GM23338 (cell line): ENCODE results near the gene ATP9B.

Source experiments
- CREB1 ChIP-seq: fragments of 250-450 bp; sonication (Bioruptor Pico); IDR thresholded peaks from 2 replicates; pipeline ENCODE4 v1.5.0; 2020; ENCODE audit warnings: low read depth, mild to moderate bottlenecking, moderate library complexity
- CTCF ChIP-seq, 2 experiments: fragments of 200-600 bp in 1 of 2; sonication (generic) in 1 of 2; conservative IDR thresholded peaks; 2 replicates each; pipeline versions ENCODE4 v1.5.1 to v1.6.1; 2016 to 2017; ENCODE audit warnings: antibody characterized with exemption in 2 of 2, low read depth in 2 of 2, mild to moderate bottlenecking in 2 of 2, moderate library complexity in 1 of 2
- EZH2 ChIP-seq: fragments of 200-600 bp; sonication (generic); IDR thresholded peaks from one replicate; pipeline ENCODE4 v1.8.0; 2017; ENCODE audit warnings: antibody characterized with exemption, mild to moderate bottlenecking, low read depth; ENCODE audit not compliant: unreplicated experiment
- EZH2phosphoT487 ChIP-seq: fragments of 200-600 bp; sonication (generic); IDR thresholded peaks from one replicate; pipeline ENCODE4 v1.8.1; 2018; ENCODE audit warnings: antibody characterized with exemption; ENCODE audit not compliant: unreplicated experiment
- JUNB ChIP-seq: IDR thresholded peaks from one replicate; pipeline ENCODE4 v1.6.1; 2016; ENCODE audit warnings: antibody characterized with exemption; ENCODE audit not compliant: unreplicated experiment
- NANOG ChIP-seq: IDR thresholded peaks from 2 replicates; pipeline ENCODE4 v1.6.1; 2016; ENCODE audit warnings: antibody characterized with exemption, borderline replicate concordance
- POLR2AphosphoS5 ChIP-seq: IDR thresholded peaks from 2 replicates; pipeline ENCODE4 v1.6.1; 2016; ENCODE audit warnings: antibody characterized with exemption, low read depth
- REST ChIP-seq: IDR thresholded peaks from one replicate; pipeline ENCODE4 v1.6.1; 2018; ENCODE audit warnings: antibody characterized with exemption; ENCODE audit not compliant: unreplicated experiment
- STAT1 ChIP-seq: IDR thresholded peaks from one replicate; pipeline ENCODE4 v1.6.1; 2016; ENCODE audit warnings: antibody characterized with exemption; ENCODE audit not compliant: unreplicated experiment
- ZNF114 ChIP-seq: fragments of 250-450 bp; sonication (Bioruptor Pico); IDR thresholded peaks from 2 replicates; pipeline ENCODE4 v1.5.0; 2020; ENCODE audit warnings: mild to moderate bottlenecking, moderate library complexity
- ZNF331 ChIP-seq: fragments of 250-450 bp; sonication (Bioruptor Pico); IDR thresholded peaks from 2 replicates; pipeline ENCODE4 v1.5.0; 2020; ENCODE audit warnings: low read depth, mild to moderate bottlenecking, moderate library complexity
- ZNF462 ChIP-seq: fragments of 250-450 bp; sonication (Bioruptor Pico); IDR thresholded peaks from 2 replicates; pipeline ENCODE4 v1.5.0; 2020; ENCODE audit warnings: mild to moderate bottlenecking, moderate library complexity
- TF ChIP-seq, protein P1 (sequence below): IDR thresholded peaks from 2 replicates; pipeline ENCODE4 v1.6.1; 2016; ENCODE audit warnings: antibody characterized with exemption

GRCh38 chr18:79379251-79379905, 310.2 kb downstream of the ATP9B start:
- no peak for TF ChIP-seq REST
- no peak for TF ChIP-seq POLR2AphosphoS5
- TF ChIP-seq CTCF (conservative IDR thresholded peaks at IDR 0.05; ENCODE audit: low read depth in 2 of 2): no peak
- no peak for TF ChIP-seq EZH2
- TF ChIP-seq NANOG: no peak
- no peak for TF ChIP-seq EZH2phosphoT487
- TF ChIP-seq CREB1 (CRISPR knock-in tag): no peak
- TF ChIP-seq STAT1: no peak
- no peak for TF ChIP-seq ZNF331 (CRISPR knock-in tag)
- no peak for TF ChIP-seq ZNF114 (CRISPR knock-in tag)
- TF ChIP-seq JUNB: no peak
- no peak for TF ChIP-seq ZNF462 (CRISPR knock-in tag)
- TF ChIP-seq, protein P1, sequence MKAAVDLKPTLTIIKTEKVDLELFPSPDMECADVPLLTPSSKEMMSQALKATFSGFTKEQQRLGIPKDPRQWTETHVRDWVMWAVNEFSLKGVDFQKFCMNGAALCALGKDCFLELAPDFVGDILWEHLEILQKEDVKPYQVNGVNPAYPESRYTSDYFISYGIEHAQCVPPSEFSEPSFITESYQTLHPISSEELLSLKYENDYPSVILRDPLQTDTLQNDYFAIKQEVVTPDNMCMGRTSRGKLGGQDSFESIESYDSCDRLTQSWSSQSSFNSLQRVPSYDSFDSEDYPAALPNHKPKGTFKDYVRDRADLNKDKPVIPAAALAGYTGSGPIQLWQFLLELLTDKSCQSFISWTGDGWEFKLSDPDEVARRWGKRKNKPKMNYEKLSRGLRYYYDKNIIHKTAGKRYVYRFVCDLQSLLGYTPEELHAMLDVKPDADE: no peak
